Endodermal cell (in vitro differentiated cells): ENCODE measurements around the gene ZNF425. TPM values are rescaled to one million over a fixed set of nuclear protein-coding genes. Genes with fewer than 3 reads are reported as not detected.

Experiments used
- DNase-seq: peaks from one replicate; pipeline ENCODE4 v3.0.0-alpha.2; 2017
- H3K27ac ChIP-seq: 2 replicates; pipeline ENCODE4 v1.5.1; 2013; ENCODE audit warnings: mild to moderate bottlenecking, low read depth, low read length, moderate library complexity
- H3K27me3 ChIP-seq: 2 replicates; pipeline ENCODE4 v1.6.1; 2013; ENCODE audit warnings: mild to moderate bottlenecking, low read length, moderate library complexity; ENCODE audit not compliant: insufficient read depth, control insufficient read depth, poor library complexity, severe bottlenecking
- H3K36me3 ChIP-seq: 2 replicates; pipeline ENCODE4 v1.7.0; 2013; ENCODE audit warnings: mild to moderate bottlenecking, low read length, moderate library complexity; ENCODE audit not compliant: control insufficient read depth, insufficient read depth
- H3K4me1 ChIP-seq: one replicate; pipeline ENCODE4 v1.7.0; 2013; ENCODE audit warnings: low read length; ENCODE audit not compliant: control insufficient read depth, insufficient read depth
- H3K4me3 ChIP-seq: 2 replicates; pipeline ENCODE4 v1.5.1; 2013; ENCODE audit warnings: mild to moderate bottlenecking, low read length, moderate library complexity
- H3K9ac ChIP-seq: 2 replicates; pipeline ENCODE4 v1.6.1; 2013; ENCODE audit warnings: mild to moderate bottlenecking, low read length, moderate library complexity; ENCODE audit not compliant: poor library complexity, severe bottlenecking; ENCODE audit errors: extremely low read depth
- H3K9me3 ChIP-seq: 2 replicates; pipeline ENCODE4 v1.6.1; 2013; ENCODE audit warnings: mild to moderate bottlenecking, low read length, moderate library complexity; ENCODE audit not compliant: control insufficient read depth
- H3K27ac Mint-ChIP-seq: 2 replicates; pipeline ENCODE4 v1.8.0; 2020; ENCODE audit warnings: mixed read lengths
- H3K27me3 Mint-ChIP-seq: 2 replicates; pipeline ENCODE4 v1.8.0; 2021; ENCODE audit warnings: mild to moderate bottlenecking, mixed read lengths; ENCODE audit not compliant: insufficient read depth
- H3K36me3 Mint-ChIP-seq: 2 replicates; pipeline ENCODE4 v1.8.0; 2020; ENCODE audit warnings: low read depth, mixed read lengths
- H3K4me1 Mint-ChIP-seq: 2 replicates; pipeline ENCODE4 v1.8.0; 2020; ENCODE audit warnings: mixed read lengths
- H3K4me3 Mint-ChIP-seq: 2 replicates; pipeline ENCODE4 v1.8.0; 2020; ENCODE audit warnings: mild to moderate bottlenecking, moderate library complexity, mixed read lengths
- H3K9me3 Mint-ChIP-seq: 2 replicates; pipeline ENCODE4 v1.8.0; 2020; ENCODE audit warnings: mild to moderate bottlenecking, mixed read lengths
- CTCF ChIP-seq: fragments of 200-600 bp; sonication (generic); conservative IDR thresholded peaks from 2 replicates; pipeline ENCODE4 v1.5.0; 2021; ENCODE audit warnings: antibody characterized with exemption, mild to moderate bottlenecking
- WGBS, 2 experiments: methylation state at CpG; one replicate each; pipeline versions ENCODE4 v1.1.5 to v1.1.7; 2013; ENCODE audit warnings: missing lambda C conversion rate in 2 of 2, mixed read lengths in 1 of 2; ENCODE audit not compliant: insufficient coverage in 1 of 2, insufficient read length in 1 of 2; 5-methylcytosine and 5-hydroxymethylcytosine counted together
- total RNA-seq, 2 donors: library from RNA; stranded (reverse); fragmentation: NEBNext Ultra II Directional in 1 of 2; extraction: Animal tissue kit (Norgen Biotek cat#: 25700) in 1 of 2; gene quantifications; 2 replicates in 1 of 2; 3 replicates in 1 of 2; pipeline ENCODE4 v1.2.1, GENCODE V29; 2021

ZNF425 gene
- total RNA-seq, 2 donors from 2014 or later: 2.1 to 2.7 TPM

GRCh38 chr7:149081914-149082313 is 44.2 kb downstream of the ZNF425 start:
- Histone ChIP-seq H3K4me1 (no peaks in the 10 kb centered on the region), H3K27ac (no peak overlapping the region), H3K9me3 (peaks cover 30% of the 10 kb centered on the region), H3K27me3 (no peaks in the 10 kb centered on the region), H3K4me3 (no peak overlapping the region), H3K36me3 (peaks cover 24% of the 10 kb centered on the region), H3K9ac (no peak overlapping the region)
- Mint-ChIP-seq H3K4me3 (no peak overlapping the region), H3K27ac (no peak overlapping the region), H3K27me3 (no peaks in the 10 kb centered on the region), H3K9me3 (peaks cover 24% of the 10 kb centered on the region), H3K4me1 (no peaks in the 10 kb centered on the region), H3K36me3 (peaks cover 59% of the 10 kb centered on the region)
- TF ChIP-seq CTCF: no peak
- WGBS, 2 experiments: 92 to 100% methylated on average over 4 to 6 of the region's 6 CpGs
- no peak for DNase-seq

- DNase-seq: no peak
- Mint-ChIP-seq H3K4me3 (no peak overlapping the region), H3K4me1 (no peaks in the 10 kb centered on the region), H3K9me3 (no peaks in the 10 kb centered on the region), H3K27me3 (no peaks in the 10 kb centered on the region), H3K36me3 (peaks cover 45% of the 10 kb centered on the region), H3K27ac (no peak overlapping the region)
- H3K9ac ChIP-seq: no peak overlapping the region
- no peak overlapping the region for H3K4me3 ChIP-seq
- H3K9me3 ChIP-seq: no peaks in the 10 kb centered on the region
- H3K4me1 ChIP-seq: no peaks in the 10 kb centered on the region
- 84 to 88% methylated on average over 5 to 9 of the region's 9 CpGs for WGBS, 2 experiments
- H3K36me3 ChIP-seq: peaks cover 32% of the 10 kb centered on the region
- no peaks in the 10 kb centered on the region for H3K27me3 ChIP-seq
- TF ChIP-seq CTCF: no peak
- H3K27ac ChIP-seq: no peak overlapping the region
These were observed 48.5 kb downstream of the ZNF425 start for GRCh38 chr7:149077594-149077993.

GRCh38 chr7:149075286-149075685 is 50.8 kb downstream of the ZNF425 start:
- H3K27ac ChIP-seq: no peak overlapping the region
- H3K36me3 ChIP-seq: peaks cover 48% of the 10 kb centered on the region
- WGBS, 2 experiments: 100% methylated on average over 2 of the region's 2 CpGs
- Mint-ChIP-seq H3K4me1 (no peaks in the 10 kb centered on the region), H3K27ac (no peak overlapping the region), H3K36me3 (peaks cover 58% of the 10 kb centered on the region), H3K4me3 (no peak overlapping the region), H3K9me3 (no peaks in the 10 kb centered on the region), H3K27me3 (no peaks in the 10 kb centered on the region)
- H3K4me1 ChIP-seq: no peaks in the 10 kb centered on the region
- no peak overlapping the region for H3K4me3 ChIP-seq
- no peak for TF ChIP-seq CTCF
- no peaks in the 10 kb centered on the region for H3K27me3 ChIP-seq
- no peaks in the 10 kb centered on the region for H3K9me3 ChIP-seq
- no peak for DNase-seq
- H3K9ac ChIP-seq: no peak overlapping the region
